IPS DF 4.7 (cell line): ENCODE measurements around the gene SAMD4A.
"Not testable (repeated sequence)": the region's sequence is repeated elsewhere in the genome, so short reads cannot be mapped to it uniquely, and the experiment has no call there.

Source experiments
- DNase-seq: peaks from one replicate; pipeline ENCODE4 v3.0.0-alpha.2; 2013; ENCODE audit warnings: low spot score; ENCODE audit errors: extremely low read depth

SAMD4A gene

DNA sequence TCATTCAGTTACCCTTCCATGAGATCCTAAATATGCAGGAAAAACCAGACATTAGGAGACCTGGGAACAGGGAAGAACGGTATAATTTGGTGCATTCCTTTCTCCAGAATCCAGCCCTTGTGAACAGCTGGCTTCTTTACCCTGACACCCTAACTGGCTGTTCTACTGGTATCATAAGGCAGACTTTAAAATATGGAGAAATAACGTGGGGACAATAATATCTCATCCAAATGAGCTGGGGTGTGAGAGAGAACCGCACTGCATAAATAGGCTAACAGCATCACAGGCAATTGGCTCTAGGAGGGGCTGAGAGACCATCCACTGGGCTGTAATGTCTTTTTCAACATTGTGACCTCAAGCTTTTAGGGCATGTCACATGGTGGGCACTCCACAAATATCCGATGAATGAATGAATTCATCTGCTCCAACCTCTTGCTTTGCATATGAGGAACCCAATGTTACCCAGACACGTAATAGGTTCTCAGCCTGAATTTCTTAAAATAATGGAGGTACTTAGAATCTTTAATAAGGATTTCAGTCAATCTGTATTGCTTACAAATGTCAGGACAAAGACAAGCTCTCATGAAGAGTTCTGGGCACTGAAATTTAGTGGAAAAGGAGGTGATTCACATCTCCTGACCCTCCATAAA, 157.9 kb downstream of the SAMD4A start:
- DNase-seq: no peak

DNA sequence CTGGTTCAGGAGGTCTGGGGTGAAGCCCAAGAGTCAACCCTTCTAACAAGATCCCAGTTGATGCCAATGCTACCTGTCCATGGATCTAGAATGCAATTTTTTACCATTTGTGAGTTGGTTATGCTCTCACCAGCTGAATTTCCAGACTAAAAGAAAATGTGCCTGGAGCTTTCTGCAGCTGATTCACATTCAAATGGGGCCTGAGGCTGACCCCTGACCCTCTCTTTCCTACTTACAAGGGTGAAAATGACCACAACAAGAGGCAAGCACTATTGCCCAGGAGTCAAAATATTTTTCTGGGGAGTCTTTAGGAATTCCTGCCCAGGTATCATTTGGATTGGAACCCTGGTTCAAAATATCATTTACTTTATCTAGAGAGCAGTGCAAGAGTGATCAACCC, 159.1 kb downstream of the SAMD4A start:
- no peak for DNase-seq

GRCh38 chr14:54727929-54728328, 161.0 kb downstream of the SAMD4A start:
- no peak for DNase-seq

GRCh38 chr14:54728700-54729527, 162.0 kb downstream of the SAMD4A start:
- DNase-seq: no peak

GRCh38 chr14:54730156-54730961, 163.4 kb downstream of the SAMD4A start:
- DNase-seq: no peak

DNA sequence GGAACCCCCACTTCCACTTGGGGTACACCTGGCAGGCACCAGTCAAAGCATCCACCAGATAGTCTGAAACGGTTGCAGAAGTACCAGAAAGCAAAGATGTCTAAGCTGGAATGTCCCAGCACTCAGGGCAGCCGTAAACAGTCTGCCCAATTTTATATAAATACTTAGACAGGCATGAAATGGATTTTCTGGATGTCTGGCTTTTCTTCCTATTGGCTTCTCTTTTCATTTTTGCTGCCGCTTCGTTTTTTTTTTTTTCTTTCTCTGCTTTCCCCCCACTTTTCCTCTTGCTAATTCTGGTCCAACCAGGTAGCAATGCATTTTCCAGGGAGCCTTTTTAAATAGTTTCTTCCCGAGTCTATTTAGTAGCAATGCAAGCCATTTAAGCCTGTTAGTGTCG, 168.0 kb downstream of the SAMD4A start:
- DNase-seq: no peak

- DNase-seq: no peak
Observed at GRCh38 chr14:54735424-54735823, 168.5 kb downstream of the SAMD4A start.

DNA sequence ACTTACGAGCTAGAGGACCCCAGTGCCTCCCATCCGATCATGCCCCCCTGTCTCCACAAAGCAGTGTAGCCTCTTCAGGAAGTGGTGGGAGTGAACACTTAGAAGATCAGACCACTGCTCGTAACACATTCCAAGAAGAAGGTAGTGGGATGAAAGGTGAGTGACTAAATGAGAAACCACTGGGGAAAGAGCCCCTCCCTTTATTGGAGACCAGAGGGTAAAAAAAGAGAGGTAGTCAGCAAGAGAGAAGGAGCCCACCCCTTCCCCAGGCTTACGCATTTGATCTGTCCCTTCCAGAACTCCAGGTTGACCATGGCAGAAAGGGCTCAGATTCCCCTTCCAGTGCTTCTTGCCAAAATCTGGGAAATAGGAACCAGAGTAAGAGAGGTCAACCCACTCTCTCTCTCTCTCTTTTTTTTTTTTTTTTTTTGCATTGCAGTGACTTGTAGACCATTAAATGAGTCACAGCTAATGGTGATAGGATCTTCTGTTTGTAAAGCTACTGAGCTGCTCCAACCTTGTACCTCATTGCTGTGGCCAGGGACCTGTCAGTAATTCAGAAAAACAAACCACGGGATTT, 170.3 kb downstream of the SAMD4A start:
- DNase-seq: no peak

- no peak for DNase-seq
Observed at GRCh38 chr14:54738009-54738408, 171.1 kb downstream of the SAMD4A start.

- DNase-seq: no peak
Observed at GRCh38 chr14:54739514-54739913, 172.6 kb downstream of the SAMD4A start.

DNA sequence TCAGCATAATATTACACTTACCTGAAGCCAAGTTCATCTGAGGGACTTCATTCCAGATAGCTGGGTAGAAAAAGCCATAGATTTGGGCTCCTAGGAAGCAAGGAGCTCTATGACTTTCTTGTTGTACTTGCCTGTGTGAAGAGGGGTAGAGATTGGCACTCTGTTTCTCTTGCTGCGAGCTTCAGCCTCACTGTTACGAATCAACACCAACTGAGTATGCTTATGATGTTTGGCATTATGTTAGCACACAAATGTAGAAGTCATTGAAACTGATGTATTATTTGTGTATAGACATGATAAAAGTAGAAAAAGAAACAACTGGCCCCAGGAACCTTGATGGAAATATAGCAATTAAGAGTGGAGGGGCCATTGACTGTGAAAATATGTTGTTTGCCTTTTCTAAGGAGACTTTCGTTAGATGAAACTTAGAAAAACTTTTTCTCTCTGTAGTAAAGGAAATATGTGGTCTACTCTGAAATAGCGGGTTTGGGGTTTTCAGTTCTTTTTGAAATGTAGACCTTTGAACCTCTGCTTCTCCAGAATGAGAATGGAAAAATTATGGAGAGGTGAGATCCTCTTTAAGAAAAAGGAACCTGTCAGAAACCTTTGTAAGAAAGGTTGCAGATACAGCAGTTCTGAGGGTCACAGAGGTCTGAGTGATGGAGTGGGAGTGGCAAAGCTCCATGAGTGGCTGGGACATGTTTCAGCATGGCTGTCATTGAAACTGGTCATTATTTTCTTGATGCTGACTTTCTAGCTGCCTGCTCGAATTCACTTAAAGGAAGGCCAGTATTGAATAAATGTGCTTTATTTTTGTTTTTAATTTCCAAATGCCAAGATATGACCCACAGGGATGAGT, 175.8 kb downstream of the SAMD4A start:
- no peak for DNase-seq

- DNase-seq: no peak
Observed at GRCh38 chr14:54743382-54743781, 176.5 kb downstream of the SAMD4A start.

- no peak for DNase-seq
Observed at GRCh38 chr14:54746019-54746418, 179.1 kb downstream of the SAMD4A start.

DNA sequence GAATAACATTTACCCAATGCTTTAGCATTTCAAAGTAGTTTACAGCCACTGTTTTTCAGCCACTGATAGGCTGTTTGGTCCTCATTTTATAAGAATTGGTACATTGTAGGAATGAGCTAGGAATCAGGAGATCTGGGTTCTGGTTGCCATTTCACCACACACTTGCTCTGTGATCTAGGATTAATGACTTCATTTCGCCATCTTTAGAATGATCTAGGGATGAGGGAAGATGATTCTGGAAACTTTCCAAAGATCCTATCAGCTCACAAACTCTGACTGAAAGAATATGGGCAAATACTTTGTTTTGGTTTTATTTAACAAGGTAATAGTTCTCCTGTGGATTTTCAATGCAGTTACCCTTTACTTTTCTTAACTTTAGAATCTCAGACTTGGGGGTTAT, 180.7 kb downstream of the SAMD4A start:
- DNase-seq: no peak

DNA sequence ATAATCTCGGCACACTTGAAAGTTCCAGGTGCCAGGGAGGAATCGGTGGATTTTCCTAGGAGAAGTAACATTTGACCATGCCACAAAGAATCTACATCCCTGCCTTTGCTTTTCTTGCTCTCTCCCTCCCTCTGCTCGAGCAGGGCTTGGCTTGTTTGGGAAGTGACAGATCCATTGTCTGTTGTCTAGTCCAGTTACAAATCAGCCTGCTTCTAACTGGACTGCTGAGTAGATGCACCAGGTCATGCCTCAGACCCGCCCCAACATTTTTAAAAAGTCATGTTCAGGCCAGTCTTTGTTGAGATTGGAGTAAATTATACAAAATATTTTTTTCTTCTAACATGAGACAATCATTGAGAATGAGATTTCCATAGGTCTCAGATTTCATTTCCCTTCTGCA, 182.3 kb downstream of the SAMD4A start:
- DNase-seq: no peak

- DNase-seq: no peak
Observed at GRCh38 chr14:54749727-54750126, 182.8 kb downstream of the SAMD4A start.

DNA sequence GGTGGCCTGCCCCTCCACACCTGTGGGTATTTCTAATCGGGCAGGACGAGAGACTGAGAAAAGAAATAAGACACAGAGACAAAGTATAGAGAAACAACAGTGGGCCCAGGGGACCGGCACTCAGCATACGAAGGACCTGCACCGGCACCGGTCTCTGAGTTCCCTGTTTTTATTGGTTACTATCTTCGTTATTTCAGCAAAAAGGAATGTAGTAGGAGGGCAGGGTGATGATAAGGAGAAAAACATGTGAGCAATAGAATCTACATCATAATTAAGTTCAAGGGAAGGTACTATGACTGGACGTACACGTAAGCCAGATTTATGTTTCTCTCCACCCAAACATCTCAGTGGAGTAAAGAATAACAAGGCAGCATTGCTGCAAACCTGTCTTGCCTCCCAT, 185.7 kb downstream of the SAMD4A start:
- DNase-seq: not testable (repeated sequence)

DNA sequence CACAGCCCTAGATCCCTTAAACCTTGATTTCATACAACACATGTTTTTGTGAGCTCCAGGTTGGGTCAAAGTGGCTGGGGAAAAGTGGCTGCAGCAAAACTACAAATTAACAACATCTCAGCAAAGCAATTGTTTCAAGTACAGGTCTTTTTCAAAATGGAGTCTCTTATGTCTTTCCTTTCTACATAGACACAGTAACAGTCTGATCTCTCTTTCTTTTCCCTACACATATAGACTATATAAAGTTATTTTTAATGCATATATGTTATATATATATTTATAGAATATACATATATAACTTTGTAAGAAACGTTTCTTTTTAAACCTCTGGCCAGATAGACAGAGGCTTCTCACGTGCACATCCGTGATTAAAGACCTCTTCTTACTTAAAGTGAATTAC, 186.5 kb downstream of the SAMD4A start:
- not testable (repeated sequence) for DNase-seq

- no peak for DNase-seq
Observed at GRCh38 chr14:54754116-54754622, 187.2 kb downstream of the SAMD4A start.

DNA sequence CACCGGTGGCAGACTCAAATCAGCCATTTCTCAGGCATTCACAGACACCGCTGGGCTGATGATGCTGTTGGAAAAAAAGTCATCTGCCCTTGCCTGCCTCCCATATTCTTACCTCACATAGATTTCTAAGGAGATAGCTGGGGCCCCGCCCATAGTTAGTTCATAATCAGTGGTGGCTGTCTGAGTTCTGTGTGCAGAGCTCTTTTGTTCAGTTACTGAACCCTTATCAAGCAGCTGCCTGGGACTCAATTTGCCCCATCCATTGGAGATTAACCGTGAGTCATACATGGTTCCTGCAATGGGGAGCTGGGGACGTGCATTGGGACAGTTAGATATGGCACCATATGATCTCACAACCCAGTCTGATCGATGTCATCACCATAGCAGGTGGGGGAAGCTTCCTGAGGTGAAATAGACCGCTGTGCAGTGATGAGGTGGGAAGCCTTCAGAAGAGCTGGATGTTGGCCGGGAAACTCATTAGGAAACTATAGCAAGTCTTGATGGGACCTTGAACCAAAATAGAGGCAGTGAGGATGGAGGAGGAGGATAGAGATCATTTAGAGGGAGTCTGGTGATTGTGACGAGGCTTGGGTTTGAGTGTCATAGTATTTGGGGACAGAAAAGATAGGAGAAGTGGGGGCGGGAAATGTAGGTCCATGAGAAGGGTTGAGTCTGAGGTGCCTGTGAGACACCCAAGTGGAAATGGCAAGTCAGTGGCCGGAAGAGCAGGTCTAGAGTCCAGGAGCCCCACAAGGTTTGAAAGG, 187.9 kb downstream of the SAMD4A start:
- no peak for DNase-seq
